Cerebellar cortex (tissue), 1 donor: ENCODE data around the gene C4orf46.
A peak's percentile ranks its signal among the peaks of the same experiment; 100 is the strongest.
"Not testable (repeated sequence)": the region's sequence is repeated elsewhere in the genome, so short reads cannot be mapped to it uniquely, and the experiment has no call there.

Experiments used
- DNase-seq: peaks from one replicate; pipeline ENCODE4 v3.0.0-alpha.2; 2015; ENCODE audit warnings: low spot score

The C4orf46 gene

GRCh38 chr4:158671665-158671914, at the start of gene C4orf46:
TSS of gene C4orf46 (minus strand) at chr4:158671887. CDS start at chr4:158671801, 86 bp downstream.
- no peak for DNase-seq

- no peak for DNase-seq
These were observed 44.1 kb upstream of the C4orf46 start for GRCh38 chr4:158715802-158716201.

GRCh38 chr4:158714937-158715336, 43.2 kb upstream of the C4orf46 start:
- no peak for DNase-seq

GRCh38 chr4:158712622-158713021, 40.9 kb upstream of the C4orf46 start:
- not testable (repeated sequence) for DNase-seq

- peak; percentile 19 for DNase-seq
These were observed 39.1 kb upstream of the C4orf46 start for GRCh38 chr4:158710814-158711213.

- no peak for DNase-seq
These were observed 32.6 kb upstream of the C4orf46 start for GRCh38 chr4:158704274-158704673.

- DNase-seq: no peak
These were observed 17.1 kb upstream of the C4orf46 start for GRCh38 chr4:158688813-158689212.

GRCh38 chr4:158682066-158682465, 10.4 kb upstream of the C4orf46 start:
- no peak for DNase-seq

- DNase-seq: no peak
These were observed 9.9 kb upstream of the C4orf46 start for GRCh38 chr4:158681629-158682028.

- no peak for DNase-seq
These were observed 7.1 kb upstream of the C4orf46 start for GRCh38 chr4:158678767-158679166.

GRCh38 chr4:158676076-158676475, 4.4 kb upstream of the C4orf46 start:
- no peak for DNase-seq

GRCh38 chr4:158673633-158674032, 1.9 kb upstream of the C4orf46 start:
- no peak for DNase-seq

- DNase-seq: peak; percentile 100
These were observed 474 bp upstream of the C4orf46 start, which contains the start of gene ETFDH for GRCh38 chr4:158671915-158672806. TSS of gene ETFDH (plus strand) at chr4:158672296. CDS start at chr4:158672457, 161 bp downstream.

GRCh38 chr4:158670975-158671664, 567 bp downstream of the C4orf46 start:
- peak; percentile 60 for DNase-seq

- no peak for DNase-seq
These were observed 2.4 kb downstream of the C4orf46 start for GRCh38 chr4:158669310-158669709.

- peak; percentile 7 for DNase-seq
These were observed 4.0 kb downstream of the C4orf46 start for GRCh38 chr4:158667651-158668198.

- DNase-seq: no peak
These were observed 4.8 kb downstream of the C4orf46 start for GRCh38 chr4:158666892-158667291.

- no peak for DNase-seq
These were observed 6.9 kb downstream of the C4orf46 start for GRCh38 chr4:158664806-158665205.

GRCh38 chr4:158663707-158664625, 7.7 kb downstream of the C4orf46 start:
- not testable (repeated sequence) for DNase-seq

GRCh38 chr4:158663255-158663654, 8.4 kb downstream of the C4orf46 start:
- DNase-seq: not testable (repeated sequence)

GRCh38 chr4:158657291-158657690, 14.4 kb downstream of the C4orf46 start:
- no peak for DNase-seq

GRCh38 chr4:158656439-158656838, 15.2 kb downstream of the C4orf46 start:
- DNase-seq: no peak
